NB4 (cell line): ENCODE results near the gene XIST.

ENCODE experiments used
- POLR2A ChIP-seq: IDR thresholded peaks from 2 replicates; pipeline ENCODE4 v1.6.1; 2011; ENCODE audit warnings: mild to moderate bottlenecking; ENCODE audit not compliant: insufficient read length; ENCODE audit errors: extremely low read depth
- TF ChIP-seq, protein P1 (sequence below): IDR thresholded peaks from one replicate; pipeline ENCODE4 v1.5.1; 2012; ENCODE audit warnings: low read depth, low read length
- TF ChIP-seq, protein P2 (sequence below): IDR thresholded peaks from 2 replicates; pipeline ENCODE4 v1.6.1; 2011; ENCODE audit warnings: low read depth, low read length

DNA sequence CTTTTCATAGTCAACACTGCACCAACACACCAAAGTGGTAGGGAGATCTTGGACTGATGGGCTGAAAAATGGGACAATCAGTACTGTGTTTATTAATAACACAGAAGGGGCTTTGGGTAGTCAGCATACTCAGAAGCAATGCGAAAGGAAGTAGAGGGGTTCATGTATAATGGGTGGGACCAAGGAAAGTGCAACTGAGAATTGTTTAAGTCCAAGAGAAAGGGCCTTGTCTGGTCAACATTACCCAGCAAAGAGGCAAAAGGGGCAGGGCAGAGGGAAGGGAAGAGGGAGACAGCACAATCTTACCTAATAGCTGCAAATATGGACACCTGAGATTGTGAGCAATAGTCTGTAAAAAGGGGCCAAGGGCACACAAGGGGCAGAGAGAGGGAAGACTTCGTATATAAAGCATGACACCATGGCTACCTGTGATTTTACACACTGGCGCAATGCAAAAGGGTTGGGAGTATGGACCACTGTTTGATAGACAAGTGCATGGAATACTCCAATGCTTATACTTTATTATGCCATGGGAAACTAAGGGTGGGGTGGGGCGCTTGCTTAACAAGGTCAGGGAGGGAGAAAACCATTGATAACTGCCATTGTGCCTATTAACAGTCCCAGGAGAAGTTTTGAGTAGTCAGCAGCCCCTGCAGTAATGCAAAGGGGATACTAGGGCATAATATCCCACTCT lies 9.8 kb downstream of the XIST start:
- TF ChIP-seq, protein P1, sequence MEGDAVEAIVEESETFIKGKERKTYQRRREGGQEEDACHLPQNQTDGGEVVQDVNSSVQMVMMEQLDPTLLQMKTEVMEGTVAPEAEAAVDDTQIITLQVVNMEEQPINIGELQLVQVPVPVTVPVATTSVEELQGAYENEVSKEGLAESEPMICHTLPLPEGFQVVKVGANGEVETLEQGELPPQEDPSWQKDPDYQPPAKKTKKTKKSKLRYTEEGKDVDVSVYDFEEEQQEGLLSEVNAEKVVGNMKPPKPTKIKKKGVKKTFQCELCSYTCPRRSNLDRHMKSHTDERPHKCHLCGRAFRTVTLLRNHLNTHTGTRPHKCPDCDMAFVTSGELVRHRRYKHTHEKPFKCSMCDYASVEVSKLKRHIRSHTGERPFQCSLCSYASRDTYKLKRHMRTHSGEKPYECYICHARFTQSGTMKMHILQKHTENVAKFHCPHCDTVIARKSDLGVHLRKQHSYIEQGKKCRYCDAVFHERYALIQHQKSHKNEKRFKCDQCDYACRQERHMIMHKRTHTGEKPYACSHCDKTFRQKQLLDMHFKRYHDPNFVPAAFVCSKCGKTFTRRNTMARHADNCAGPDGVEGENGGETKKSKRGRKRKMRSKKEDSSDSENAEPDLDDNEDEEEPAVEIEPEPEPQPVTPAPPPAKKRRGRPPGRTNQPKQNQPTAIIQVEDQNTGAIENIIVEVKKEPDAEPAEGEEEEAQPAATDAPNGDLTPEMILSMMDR = no peak
- TF ChIP-seq, protein P2, sequence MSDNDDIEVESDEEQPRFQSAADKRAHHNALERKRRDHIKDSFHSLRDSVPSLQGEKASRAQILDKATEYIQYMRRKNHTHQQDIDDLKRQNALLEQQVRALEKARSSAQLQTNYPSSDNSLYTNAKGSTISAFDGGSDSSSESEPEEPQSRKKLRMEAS = no peak
- TF ChIP-seq POLR2A = no peak
